GM18909 (cell line): ENCODE measurements around the gene MTUS2.

Experiments
- ATAC-seq: cut with Tn5 transposase; IDR thresholded peaks from one replicate; pipeline ENCODE4 v1.9.1; 2021; ENCODE audit warnings: mild to moderate bottlenecking; ENCODE audit not compliant: unreplicated experiment, poor library complexity

The MTUS2 gene

DNA sequence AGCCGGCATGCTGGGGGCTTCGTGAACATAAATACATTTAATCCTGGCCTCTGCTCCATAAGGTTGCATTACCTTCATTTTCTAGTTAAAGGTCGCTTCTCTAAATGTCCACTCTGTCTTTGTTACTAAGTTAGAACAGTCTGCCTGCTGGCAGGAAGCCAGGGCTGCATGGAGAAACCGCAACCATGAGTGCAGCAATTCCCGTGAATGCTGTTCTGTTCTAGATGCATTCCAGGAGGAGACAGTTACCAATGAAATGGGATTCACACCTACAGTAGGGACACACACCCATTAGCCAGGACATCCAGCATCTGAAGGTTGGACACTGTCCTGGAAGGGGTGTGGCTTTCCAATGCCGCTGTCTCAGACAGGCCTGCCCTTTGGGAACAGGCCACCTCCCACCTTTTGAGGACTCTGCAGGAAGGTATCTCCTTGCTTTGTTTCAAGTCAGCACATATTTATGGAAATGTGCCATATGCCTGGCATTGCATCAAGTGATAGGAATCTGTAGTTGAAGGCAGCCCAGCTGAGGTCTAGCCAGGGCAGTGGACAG, 645.7 kb downstream of the MTUS2 start:
- ATAC-seq, result no peak

DNA sequence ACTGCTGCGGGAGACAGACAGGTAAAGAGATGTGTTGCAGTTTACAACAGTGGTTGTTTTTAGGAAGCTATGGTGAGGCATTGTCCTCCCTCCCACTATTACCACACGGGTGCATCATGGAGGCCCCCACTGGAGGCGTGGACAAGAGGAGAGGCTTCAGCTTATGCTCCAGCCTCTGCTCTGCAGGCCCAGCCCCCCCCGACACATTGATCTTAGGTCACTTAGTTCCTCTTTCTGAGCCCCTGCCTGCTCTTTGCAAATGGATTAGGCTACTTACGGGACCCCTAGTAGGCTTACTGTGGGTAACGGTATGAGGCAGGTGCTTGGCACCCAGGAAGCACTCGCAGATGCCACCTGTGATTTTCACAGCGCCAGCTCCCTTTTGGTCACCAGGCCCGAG, 651.4 kb downstream of the MTUS2 start:
- no peak for ATAC-seq

DNA sequence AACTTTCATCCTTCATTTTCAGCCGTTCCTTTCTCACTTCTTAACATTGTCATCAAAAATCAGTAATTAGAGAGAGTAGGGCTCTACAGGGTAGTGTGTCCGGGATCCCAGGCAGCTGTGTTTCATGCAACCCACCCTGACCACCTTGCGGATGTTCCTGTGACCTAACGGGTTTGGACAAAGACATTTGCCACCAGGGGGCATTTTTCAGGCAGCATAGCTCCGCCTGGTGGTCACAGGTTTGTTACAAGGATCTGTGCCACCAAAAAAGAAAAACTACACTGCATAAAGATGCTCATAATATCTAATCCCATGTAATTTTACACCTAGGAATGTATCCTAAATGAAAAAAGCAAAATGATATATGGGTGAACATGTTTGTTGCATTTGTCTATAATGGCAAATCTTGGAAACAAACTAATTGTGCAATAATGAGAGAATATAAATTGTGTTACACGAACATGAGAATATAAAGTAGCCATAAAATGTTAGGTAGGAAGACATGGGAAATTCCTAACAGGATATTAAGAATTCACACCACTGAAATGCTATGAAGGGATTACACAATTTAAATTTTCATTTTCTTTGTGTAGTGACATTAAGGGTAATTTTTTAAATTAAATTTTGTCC, 652.3 kb downstream of the MTUS2 start:
- ATAC-seq, result no peak

DNA sequence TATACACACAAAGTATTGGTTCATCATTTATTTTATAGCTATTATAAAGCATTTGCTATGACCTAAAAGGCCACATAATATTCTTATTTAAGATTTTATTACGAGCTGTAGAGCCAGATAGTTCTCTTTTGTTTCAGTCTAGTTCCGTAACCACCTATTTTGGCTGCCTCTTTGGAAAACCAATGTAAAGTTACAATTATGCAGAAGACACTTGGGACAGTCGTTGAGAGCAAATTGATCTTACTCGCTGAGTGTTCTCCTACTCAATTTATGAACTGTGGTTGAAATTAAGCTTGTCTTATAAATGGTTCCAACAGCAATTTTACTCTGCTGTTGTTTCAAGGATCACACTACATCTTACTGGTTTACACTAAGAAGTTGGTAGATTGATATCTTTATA, 653.0 kb downstream of the MTUS2 start:
- no peak for ATAC-seq

DNA sequence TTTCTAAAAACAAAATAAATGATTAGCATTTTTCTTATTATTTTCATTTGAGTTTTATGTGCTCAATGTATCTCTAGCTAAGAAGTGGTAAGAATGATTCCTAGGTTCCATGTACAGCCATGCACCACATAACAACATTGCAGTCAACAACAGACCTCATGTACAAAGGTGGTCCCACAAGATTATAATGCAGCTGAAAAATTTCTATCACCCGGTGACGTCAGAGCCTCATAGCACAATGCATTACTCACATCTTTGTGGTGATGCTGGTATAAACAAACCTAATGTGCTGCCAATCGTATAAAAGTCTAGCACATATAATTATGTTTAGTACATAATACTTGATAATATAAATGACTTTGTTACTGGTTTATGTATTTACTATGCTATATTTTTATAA, 654.9 kb downstream of the MTUS2 start:
- ATAC-seq, result no peak

DNA sequence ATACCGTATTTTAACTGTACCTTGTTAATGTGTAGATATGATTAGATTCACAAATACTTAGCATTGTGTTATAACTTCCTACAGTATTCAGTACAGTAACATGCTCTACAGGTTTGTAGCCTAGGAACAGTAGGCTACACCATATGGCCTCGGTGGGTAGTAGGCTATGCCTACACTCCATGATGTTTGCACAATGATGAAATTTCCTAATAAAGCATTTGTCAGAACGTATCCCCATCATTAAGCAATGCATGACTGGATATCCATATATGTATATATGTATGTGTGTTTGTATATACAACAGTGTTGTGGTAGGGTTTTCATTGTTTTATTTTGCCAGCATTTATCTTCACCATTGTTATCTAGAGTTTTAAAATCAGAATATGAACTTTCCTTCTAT, 655.9 kb downstream of the MTUS2 start:
- ATAC-seq, result no peak

DNA sequence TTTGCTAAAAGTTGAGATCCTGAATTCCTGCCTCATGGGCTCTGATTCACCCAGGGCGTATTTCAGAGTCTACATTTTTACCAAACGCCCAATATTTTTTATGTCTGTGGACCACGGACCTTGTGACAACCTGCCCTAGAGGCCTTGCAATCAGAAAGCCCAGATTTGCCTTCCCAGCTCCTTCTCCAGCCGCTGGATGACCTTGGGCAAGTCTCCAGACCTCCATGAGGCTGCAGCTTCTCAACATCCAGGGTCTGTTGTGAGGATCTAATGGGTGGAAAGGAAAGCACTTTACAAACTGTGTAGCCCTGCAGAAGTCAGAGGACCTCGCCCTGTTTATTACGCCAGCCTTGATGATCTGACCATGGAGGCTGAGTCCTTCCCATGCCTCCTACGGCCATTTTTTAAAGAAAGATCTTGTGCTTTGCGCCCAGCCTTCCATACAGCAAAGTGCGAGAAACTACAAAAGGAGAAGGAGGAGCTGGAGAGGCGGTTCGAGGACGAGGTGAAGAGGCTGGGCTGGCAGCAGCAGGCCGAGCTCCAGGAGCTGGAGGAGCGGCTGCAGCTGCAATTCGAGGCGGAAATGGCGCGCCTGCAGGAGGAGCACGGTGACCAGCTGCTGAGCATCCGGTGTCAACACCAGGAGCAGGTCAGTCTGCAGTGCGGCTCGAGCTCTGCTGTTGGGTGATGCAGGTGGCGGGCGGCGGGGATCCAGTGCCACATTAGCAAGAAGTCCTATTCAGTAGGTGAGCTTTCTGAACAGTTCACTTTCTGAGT, 659.8 kb downstream of the MTUS2 start:
- ATAC-seq, result no peak

DNA sequence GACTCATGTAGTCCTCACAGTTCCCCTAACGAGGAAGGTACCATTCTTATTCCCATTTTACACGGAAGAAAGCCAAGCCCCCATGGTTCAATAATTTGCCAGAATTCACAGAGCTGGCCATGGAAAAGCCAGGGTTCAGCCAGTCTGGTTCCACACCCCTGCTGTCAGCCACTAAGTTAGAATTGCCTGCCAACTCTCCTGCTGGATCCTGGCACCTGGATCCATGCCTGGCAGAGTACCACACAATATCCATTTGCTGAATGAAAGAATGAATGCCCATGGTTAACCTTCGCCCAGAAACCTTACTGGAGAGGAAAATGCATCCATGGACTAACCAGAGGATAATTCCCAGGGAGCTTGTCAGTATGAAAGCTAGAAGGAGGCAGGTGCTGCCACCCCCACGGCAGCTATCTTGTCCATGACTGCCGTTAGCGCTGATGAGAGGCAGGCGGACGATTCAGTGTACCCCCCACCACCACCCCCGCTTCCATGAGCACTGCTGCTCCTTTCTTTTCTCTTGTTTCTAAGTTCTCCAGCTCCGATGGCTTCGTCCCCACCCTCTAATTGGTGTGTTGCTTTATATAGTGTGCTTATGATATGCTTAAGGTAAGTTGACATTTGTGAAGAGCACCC, 660.9 kb downstream of the MTUS2 start:
- ATAC-seq, result no peak

DNA sequence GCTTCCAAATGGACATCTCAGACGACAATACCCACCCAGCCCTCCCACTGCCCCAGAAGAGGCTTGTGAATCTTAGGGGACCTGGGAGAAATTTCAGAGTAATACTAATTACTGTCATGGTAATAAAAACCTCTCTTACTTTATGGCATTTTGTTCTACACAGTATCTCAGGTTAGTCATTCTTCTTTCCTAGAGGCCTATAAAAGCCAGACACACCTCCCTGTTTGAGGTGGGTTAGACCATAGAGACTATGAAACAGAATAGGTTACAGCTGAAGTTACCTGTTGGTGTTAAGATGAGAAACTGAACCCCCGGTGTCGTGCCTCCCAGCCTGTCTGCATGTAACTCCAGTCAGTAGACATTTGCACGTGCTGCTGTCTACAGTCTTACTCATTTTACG, 661.5 kb downstream of the MTUS2 start:
- no peak for ATAC-seq

DNA sequence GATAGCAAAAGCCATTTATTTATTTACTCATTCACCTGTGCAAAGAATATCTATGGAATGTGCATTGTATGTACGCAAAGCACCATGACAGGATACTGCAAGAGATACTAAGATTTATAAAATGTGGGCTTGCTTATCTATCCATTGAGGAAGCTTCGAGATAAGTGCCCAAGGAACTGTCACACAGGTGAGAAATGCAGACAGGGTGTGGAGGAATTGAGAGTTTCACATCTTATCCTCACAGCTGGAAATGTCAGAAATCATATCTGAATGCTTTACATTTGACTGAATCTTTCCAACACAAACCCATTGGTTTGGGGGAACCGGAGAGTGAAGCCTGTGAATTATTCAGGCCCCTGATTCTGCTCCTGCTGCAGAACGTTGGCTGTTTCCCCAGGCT, 662.4 kb downstream of the MTUS2 start:
- ATAC-seq, result no peak

DNA sequence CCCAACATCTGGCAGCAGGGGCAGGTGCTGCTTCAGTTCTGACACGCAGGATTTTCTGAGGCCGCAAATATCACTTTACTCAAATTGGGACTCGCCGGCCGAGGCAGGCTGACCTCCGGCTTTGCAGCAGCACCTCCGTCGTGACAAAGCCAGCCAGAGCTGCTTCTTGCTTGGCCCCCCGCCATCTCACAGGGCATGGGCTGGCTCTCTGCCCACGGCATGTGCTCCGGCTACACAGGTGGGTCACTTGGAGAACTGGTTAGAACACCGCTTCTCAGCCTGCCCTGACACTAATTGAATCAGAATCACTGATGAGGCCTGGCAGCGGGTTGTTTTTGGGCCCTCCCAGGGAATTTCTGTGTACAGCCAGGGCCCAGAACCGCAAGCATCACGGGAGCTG, 663.1 kb downstream of the MTUS2 start:
- ATAC-seq, result no peak

DNA sequence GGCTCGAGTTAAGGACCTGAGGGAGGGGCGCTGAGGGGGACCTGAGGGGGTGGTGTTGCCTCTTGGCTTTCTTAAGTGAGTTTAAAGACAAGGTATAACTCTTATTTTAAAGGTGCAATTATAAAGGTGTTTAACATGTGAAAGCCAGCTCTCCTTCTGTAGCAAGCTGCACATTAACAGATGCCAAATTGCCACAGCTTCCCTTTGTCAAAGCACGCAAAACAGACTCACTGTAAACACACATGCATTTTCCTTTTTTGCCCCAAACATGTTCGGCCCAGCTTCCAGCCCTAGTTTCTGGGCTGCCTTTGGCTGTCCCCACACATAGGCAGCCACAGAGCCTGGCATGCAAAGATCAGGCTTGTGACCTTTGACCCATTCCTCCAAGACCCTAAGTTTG, 663.5 kb downstream of the MTUS2 start:
- ATAC-seq, result no peak

DNA sequence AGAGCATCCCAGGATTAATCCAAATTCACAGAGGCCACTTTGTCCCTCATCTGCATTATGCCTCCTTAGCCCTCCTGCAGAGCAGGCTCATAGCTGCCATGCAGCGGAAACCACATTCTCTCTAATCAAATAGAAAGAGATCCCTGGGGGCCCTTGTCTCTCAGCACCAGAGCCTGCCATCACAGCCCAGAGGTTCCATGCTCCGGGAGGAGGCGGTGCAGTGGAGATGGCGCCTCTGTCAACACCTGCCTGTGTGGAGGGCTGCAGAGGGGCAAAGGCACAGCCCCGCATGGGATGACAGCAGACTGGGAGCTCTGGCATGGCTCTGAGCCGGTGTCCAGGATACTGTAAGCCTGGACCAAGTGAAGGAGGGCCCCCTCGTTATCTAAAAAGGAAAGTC, 664.1 kb downstream of the MTUS2 start:
- no peak for ATAC-seq

DNA sequence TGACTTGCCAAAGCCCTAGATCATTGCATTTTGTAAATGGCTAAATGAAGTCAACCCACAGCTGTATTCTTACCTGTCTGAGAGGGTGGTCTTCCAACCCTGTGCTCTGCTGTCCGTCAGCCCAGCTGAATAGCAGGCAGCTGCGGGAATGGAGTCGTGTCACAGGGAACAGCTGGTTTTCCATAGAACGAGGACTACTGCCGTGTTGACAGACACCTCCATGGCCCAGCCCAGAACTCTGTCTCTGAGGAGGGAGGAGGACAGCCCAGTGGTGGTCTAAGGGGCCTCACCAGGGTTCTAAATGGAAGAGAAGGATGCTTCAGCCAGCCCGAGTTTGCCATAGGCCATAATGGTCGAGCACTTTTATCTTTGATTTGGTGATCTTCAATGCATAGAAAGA, 664.7 kb downstream of the MTUS2 start:
- ATAC-seq, result no peak

DNA sequence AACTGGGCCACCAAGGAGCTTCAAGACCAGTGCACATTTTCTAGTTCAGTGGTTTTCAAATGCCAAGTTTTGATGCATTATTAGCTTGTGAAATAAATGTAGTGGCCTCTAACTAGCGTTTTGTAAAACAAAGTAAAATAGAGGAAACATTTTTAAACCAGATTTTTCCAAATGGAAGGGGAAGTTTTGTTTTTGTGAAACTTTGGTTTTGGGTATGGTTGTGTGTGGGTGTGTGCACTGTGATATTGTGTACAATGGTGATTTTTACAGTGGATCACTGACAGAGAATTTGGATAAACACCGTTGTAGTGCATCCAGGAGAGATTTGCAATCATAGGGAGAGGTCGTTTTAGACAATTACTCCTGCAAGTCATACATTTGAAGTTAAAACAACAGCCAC, 666.4 kb downstream of the MTUS2 start:
- ATAC-seq, result no peak

DNA sequence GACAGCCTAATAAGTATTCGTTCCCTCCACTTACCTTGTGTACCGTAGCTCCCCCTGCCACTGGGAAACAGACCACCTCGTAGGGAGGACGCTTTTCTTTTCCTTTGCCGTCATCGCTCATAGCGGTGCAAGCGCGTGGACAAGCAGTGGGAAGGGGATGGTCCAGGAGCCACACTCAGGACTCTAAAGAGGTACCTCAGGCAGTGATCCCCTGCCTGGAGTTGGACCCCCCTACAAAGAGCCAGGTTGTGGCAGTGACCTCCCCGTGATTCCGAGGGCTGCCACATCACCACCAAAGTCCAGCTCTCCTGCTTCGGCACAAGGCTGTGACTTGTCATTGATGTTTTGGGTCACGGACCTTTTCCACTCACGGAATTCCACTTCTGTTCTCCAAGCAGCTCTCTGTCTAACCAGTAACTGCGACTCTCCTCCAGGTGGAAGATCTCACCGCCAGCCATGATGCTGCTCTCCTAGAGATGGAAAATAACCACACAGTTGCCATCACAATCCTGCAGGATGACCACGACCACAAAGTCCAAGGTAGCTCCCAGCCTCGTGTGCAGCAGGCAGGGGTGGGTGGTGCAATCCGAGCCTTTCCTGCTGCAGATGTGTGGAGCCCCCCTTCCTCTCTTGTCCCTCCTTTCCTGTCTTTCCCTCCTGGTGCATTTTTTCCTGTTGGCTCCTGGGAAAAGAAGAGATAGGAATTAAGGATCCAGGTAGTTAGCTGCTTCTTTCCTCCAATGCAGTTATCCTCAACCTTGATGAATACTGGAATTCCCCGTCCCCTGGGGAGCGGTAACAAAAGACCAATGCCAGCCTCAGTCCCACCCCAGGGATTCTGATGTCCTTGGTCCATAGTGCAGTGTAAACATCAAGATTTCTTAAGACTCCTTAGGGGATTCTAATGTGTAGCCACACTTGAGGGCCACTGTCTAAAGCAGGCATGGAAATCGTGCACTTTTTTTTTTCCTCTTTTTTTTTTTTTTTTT, 667.6 kb downstream of the MTUS2 start:
- ATAC-seq, result no peak

DNA sequence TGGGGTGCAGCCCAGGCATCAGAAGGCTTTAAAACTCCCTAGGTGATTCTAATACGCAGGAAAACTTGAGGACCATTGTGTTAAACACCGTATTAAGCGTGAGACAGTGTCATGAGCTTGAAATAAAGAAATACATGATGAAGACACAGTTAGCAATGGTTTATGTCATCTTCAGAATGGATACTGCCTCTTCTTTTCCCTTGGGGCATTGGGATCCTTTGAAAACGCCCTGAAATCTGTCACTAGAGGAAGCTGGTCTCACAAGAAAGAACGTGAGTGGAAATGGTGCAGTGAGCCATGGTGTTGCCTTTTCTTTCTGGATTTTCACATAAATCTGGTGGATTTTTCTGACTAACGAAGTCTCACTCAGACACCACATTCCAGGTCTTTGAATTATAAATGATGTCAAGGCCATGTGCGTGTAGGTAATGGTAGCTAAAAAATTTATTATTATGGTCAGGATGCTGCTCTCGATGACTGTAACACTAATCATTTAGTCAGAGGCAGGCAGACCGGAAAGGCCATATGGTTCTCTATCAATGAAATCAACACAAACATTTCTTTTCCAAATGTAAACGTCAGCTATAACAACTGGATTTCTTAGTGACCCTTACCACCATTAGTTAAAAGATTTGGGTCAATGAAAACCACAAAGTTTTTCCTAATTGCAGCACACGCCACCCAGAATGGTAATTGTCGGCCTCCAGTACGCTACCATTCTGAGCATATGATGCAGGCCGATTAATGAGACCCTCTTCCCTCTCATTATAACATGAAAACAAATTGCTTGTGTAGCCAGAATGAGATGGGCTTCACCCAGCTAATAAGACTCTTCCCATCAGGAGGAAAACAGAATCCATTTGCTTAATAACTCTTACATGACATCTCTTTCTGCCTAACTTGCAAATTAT, 669.8 kb downstream of the MTUS2 start:
- no peak for ATAC-seq

DNA sequence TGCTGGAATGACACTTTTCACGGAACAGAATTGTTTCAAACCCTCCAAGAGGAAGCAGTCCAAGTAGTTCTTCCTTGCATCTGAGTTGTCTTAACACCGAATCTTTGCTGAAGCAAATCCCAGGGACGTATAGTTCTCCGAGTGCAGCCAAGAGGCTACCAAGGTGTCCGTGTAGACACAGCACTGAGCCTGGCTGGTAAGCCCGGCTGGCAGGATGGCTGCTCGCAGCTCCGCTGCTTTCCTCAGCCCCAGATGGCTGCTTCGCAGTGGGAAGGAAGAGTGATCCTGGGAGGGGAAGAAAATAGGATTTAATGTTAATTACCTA, 670.4 kb downstream of the MTUS2 start:
- ATAC-seq, result no peak

DNA sequence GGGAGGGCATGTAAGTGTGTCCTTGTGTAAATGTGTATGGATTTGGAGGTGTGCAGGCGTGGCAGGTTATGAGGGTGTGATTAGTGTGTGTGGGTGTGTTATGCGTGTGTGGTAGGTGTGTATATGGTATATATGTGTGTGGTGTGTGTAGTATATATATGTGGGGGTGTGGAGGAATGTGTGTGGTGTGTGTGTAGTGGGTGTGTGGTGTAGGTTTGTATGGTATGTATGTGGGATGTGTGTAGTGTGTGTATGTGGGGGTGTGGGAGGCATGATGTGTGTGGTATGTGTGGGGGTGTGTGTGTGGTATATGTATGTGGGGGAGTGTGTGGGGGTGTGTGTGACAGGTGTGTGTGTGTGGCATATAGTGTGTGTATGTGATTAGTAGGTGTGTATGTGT, 671.1 kb downstream of the MTUS2 start:
- ATAC-seq, result no peak
